ENCODE measurements around the gene SLC48A1. TPM values are rescaled to one million over a fixed set of nuclear protein-coding genes. Genes with fewer than 3 reads are reported as not detected.

SLC48A1 gene
- total RNA-seq = 10 to 100 TPM; 35.7 to 51.3 TPM
- 10 to 100 TPM; 19.7 to 33.6 TPM for polyA plus RNA-seq
- long read RNA-seq, donor 1, transcript SLC48A1-201 (3 exons, 3,010 nt) = major isoform, 208 of 256 reads
- long read RNA-seq, donor 1, partial matches to known transcripts = 4 of 256 reads
- long read RNA-seq, donor 1, other reads (novel, unspliced or antisense) = 44 of 256 reads
- long read RNA-seq, donor 2, transcript SLC48A1-201 (3 exons, 3,010 nt) = major isoform, 37 of 50 reads
- long read RNA-seq, donor 2, partial matches to known transcripts = 3 of 50 reads
- long read RNA-seq, donor 2, other reads (novel, unspliced or antisense) = 10 of 50 reads

- 0% methylated on average over 60 to 106 of the region's 106 CpGs for WGBS, 2 donors
- ATAC-seq (ENCODE audit: low FRiP score) (peak; percentile 83), DNase-seq (peak; percentile 82 to 93)
- peak within 1 kb of the TSS; percentile 53 to 69 for H3K4me3 ChIP-seq (ENCODE audit: low read length in 2 of 2)
- peaks cover 0 to 4% of the 10 kb centered on the region in 2 donors for H3K4me1 ChIP-seq (ENCODE audit: control insufficient read depth in 1 of 2, insufficient read depth in 2 of 2, low read length in 2 of 2)
- intact Hi-C loops (cut with DNase I) = no loop called here
- no peaks in the 10 kb centered on the region for H3K27me3 ChIP-seq (ENCODE audit: control insufficient read depth in 1 of 2, insufficient read depth in 2 of 2, low read length in 1 of 2)
- H3K27ac ChIP-seq (ENCODE audit: low read depth in 1 of 2, low read length in 2 of 2) = no peak within 1 kb of the TSS
- no peaks in the 10 kb centered on the region for H3K9me3 ChIP-seq (ENCODE audit: control insufficient read depth, low read length)
- no peaks in the 10 kb centered on the region for H3K36me3 ChIP-seq (ENCODE audit: control insufficient read depth in 1 of 2, insufficient read depth in 2 of 2, low read length in 1 of 2)
Observed at GRCh38 chr12:47773062-47773857, at the start of gene SLC48A1. Gene SLC48A1 (plus strand): TSS chr12:47773238. CDS start chr12:47773305, 67 bp downstream.

- Histone ChIP-seq H3K27me3 (ENCODE audit: control insufficient read depth in 1 of 2, insufficient read depth in 2 of 2, low read length in 1 of 2) (no peaks in the 10 kb centered on the region), H3K27ac (ENCODE audit: low read depth in 1 of 2, low read length in 2 of 2) (no peak within 1 kb of the TSS), H3K4me1 (ENCODE audit: control insufficient read depth in 1 of 2, insufficient read depth in 2 of 2, low read length in 2 of 2) (no peaks in the 10 kb centered on the region), H3K4me3 (ENCODE audit: low read length in 2 of 2) (no peak within 1 kb of the TSS), H3K36me3 (ENCODE audit: control insufficient read depth in 1 of 2, insufficient read depth in 2 of 2, low read length in 1 of 2) (no peaks in the 10 kb centered on the region), H3K9me3 (ENCODE audit: control insufficient read depth, low read length) (no peaks in the 10 kb centered on the region)
- ATAC-seq (ENCODE audit: low FRiP score) (no peak), DNase-seq (no peak)
- 78 to 90% methylated on average over 8 of the region's 8 CpGs for WGBS, 2 donors
- intact Hi-C loops (cut with DNase I) = no loop called here
Observed at GRCh38 chr12:47725091-47725772, 47.8 kb upstream of the SLC48A1 start, which contains the start of gene ENDOU. Gene ENDOU (minus strand): TSS chr12:47725490. CDS start chr12:47725413, 77 bp downstream.

DNA sequence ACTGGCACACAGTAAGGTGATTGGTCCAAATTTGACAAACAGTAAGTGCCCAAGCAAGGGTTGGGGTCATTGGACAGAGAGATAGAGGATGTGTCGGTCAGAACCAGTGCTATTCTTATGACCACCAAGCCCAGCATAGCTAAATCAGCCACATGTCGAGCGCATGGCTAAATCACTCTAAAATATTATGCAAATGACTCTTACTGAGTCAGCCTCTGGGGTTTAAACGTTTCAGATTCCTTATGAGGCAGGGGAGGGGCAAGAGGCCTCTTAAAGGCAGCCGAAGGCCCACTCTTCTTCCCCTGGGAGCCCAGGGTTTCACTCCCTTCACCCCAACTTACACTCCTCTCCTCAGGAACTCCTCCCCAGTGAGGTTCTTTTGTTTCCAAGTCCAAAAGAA is 47.1 kb upstream of the SLC48A1 start:
- Histone ChIP-seq H3K27ac (ENCODE audit: low read depth in 1 of 2, low read length in 2 of 2) (no peak overlapping the region), H3K27me3 (ENCODE audit: control insufficient read depth in 1 of 2, insufficient read depth in 2 of 2, low read length in 1 of 2) (no peaks in the 10 kb centered on the region), H3K4me3 (ENCODE audit: low read length in 2 of 2) (no peak overlapping the region), H3K9me3 (ENCODE audit: control insufficient read depth, low read length) (no peaks in the 10 kb centered on the region), H3K36me3 (ENCODE audit: control insufficient read depth in 1 of 2, insufficient read depth in 2 of 2, low read length in 1 of 2) (no peaks in the 10 kb centered on the region), H3K4me1 (ENCODE audit: control insufficient read depth in 1 of 2, insufficient read depth in 2 of 2, low read length in 2 of 2) (no peaks in the 10 kb centered on the region)
- WGBS, 2 donors = 58 to 63% methylated on average over 5 of the region's 5 CpGs
- no peak for DNase-seq
- ATAC-seq (ENCODE audit: low FRiP score) = no peak
- intact Hi-C loops (cut with DNase I) = no loop called here

GRCh38 chr12:47729233-47729632 is 43.8 kb upstream of the SLC48A1 start:
- Histone ChIP-seq H3K27me3 (ENCODE audit: control insufficient read depth in 1 of 2, insufficient read depth in 2 of 2, low read length in 1 of 2) (no peaks in the 10 kb centered on the region), H3K27ac (ENCODE audit: low read depth in 1 of 2, low read length in 2 of 2) (no peak overlapping the region), H3K4me3 (ENCODE audit: low read length in 2 of 2) (no peak overlapping the region), H3K9me3 (ENCODE audit: control insufficient read depth, low read length) (no peaks in the 10 kb centered on the region), H3K36me3 (ENCODE audit: control insufficient read depth in 1 of 2, insufficient read depth in 2 of 2, low read length in 1 of 2) (no peaks in the 10 kb centered on the region), H3K4me1 (ENCODE audit: control insufficient read depth in 1 of 2, insufficient read depth in 2 of 2, low read length in 2 of 2) (no peaks in the 10 kb centered on the region)
- ATAC-seq (ENCODE audit: low FRiP score) (no peak), DNase-seq (peak in 1 of 2 donors; percentile 55)
- 68 to 75% methylated on average over 3 of the region's 3 CpGs for WGBS, 2 donors
- intact Hi-C loops (cut with DNase I) = no loop called here

GRCh38 chr12:47730341-47730744 is 42.7 kb upstream of the SLC48A1 start:
- no peak for ATAC-seq (ENCODE audit: low FRiP score)
- H3K4me3 ChIP-seq (ENCODE audit: low read length in 2 of 2) = no peak overlapping the region
- no peaks in the 10 kb centered on the region for H3K36me3 ChIP-seq (ENCODE audit: control insufficient read depth in 1 of 2, insufficient read depth in 2 of 2, low read length in 1 of 2)
- 72 to 77% methylated on average over 8 of the region's 8 CpGs for WGBS, 2 donors
- no peak overlapping the region for H3K27ac ChIP-seq (ENCODE audit: low read depth in 1 of 2, low read length in 2 of 2)
- no peaks in the 10 kb centered on the region for H3K9me3 ChIP-seq (ENCODE audit: control insufficient read depth, low read length)
- no peaks in the 10 kb centered on the region for H3K4me1 ChIP-seq (ENCODE audit: control insufficient read depth in 1 of 2, insufficient read depth in 2 of 2, low read length in 2 of 2)
- peak in 1 of 2 donors; percentile 26 for DNase-seq
- intact Hi-C loops (cut with DNase I) = no loop called here
- H3K27me3 ChIP-seq (ENCODE audit: control insufficient read depth in 1 of 2, insufficient read depth in 2 of 2, low read length in 1 of 2) = no peaks in the 10 kb centered on the region

DNA sequence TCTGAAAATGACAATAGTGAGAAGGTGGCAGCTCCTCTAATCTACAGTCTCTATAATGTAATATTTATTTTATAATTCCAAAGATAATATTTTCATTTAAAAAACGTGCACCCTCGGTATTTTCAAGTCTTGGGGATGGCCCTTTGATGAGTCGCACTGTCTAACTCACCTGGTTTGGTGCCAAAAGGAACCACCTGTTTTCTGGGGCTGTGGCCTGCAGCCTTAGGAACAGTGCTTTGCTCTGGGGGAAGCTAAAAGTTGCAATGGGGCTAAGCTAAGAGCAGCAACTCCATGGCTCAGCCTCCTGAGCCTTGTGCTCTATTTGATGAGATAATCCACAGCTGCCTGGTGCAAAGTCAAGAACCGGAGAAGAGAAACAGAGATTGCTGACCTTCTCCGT is 41.3 kb upstream of the SLC48A1 start:
- Histone ChIP-seq H3K9me3 (ENCODE audit: control insufficient read depth, low read length) (no peaks in the 10 kb centered on the region), H3K4me1 (ENCODE audit: control insufficient read depth in 1 of 2, insufficient read depth in 2 of 2, low read length in 2 of 2) (peaks cover 0 to 1% of the 10 kb centered on the region in 2 donors), H3K36me3 (ENCODE audit: control insufficient read depth in 1 of 2, insufficient read depth in 2 of 2, low read length in 1 of 2) (no peaks in the 10 kb centered on the region), H3K4me3 (ENCODE audit: low read length in 2 of 2) (no peak overlapping the region), H3K27me3 (ENCODE audit: control insufficient read depth in 1 of 2, insufficient read depth in 2 of 2, low read length in 1 of 2) (no peaks in the 10 kb centered on the region), H3K27ac (ENCODE audit: low read depth in 1 of 2, low read length in 2 of 2) (no peak overlapping the region)
- intact Hi-C loops (cut with DNase I) = no loop called here
- 72 to 78% methylated on average over 5 of the region's 5 CpGs for WGBS, 2 donors
- ATAC-seq (ENCODE audit: low FRiP score) (no peak), DNase-seq (no peak)

DNA sequence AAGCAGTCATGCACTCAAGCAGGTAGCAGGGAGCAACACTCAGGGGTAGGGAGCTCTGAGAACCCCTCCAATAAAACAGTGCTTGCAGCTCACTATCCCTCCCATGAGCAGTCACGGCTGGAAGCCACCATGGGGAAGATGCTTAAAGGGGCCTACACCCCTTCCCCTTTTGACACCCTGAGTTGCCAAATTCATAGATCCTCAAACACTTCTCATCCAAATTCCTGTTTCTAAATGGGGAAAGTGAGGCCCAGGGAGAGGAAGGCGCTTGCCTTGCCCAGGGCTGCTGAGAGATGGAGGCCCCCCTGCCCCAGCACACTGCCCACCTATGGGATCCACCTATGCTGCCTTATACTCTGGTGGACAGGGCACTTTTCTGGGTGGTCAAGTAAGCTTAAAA is 40.5 kb upstream of the SLC48A1 start:
- intact Hi-C loops (cut with DNase I) = no loop called here
- H3K4me3 ChIP-seq (ENCODE audit: low read length in 2 of 2) = no peak overlapping the region
- H3K27me3 ChIP-seq (ENCODE audit: control insufficient read depth in 1 of 2, insufficient read depth in 2 of 2, low read length in 1 of 2) = no peaks in the 10 kb centered on the region
- 88 to 97% methylated on average over 2 of the region's 2 CpGs for WGBS, 2 donors
- no peak for ATAC-seq (ENCODE audit: low FRiP score)
- H3K27ac ChIP-seq (ENCODE audit: low read depth in 1 of 2, low read length in 2 of 2) = no peak overlapping the region
- peaks cover 0 to 1% of the 10 kb centered on the region in 2 donors for H3K4me1 ChIP-seq (ENCODE audit: control insufficient read depth in 1 of 2, insufficient read depth in 2 of 2, low read length in 2 of 2)
- no peaks in the 10 kb centered on the region for H3K36me3 ChIP-seq (ENCODE audit: control insufficient read depth in 1 of 2, insufficient read depth in 2 of 2, low read length in 1 of 2)
- no peak for DNase-seq
- no peaks in the 10 kb centered on the region for H3K9me3 ChIP-seq (ENCODE audit: control insufficient read depth, low read length)

DNA sequence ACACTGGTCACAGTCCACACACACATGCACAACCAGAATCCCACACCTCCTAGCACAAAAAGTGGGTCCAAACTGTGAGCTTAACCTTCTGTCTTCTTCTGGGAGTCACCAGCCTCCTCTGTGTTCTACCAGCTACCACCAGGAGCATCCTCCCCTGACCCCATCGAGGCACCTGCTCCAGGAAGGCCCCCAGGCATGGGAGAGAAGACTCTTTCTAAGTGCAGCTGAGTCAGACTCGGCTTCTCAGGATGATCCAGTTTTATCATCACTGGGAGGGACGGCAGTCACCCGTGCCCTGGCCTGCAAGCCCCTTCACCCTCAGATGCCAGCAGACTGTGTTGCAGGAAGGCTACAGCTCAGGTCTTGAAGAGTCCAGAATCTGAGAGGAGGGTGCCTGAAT is 39.9 kb upstream of the SLC48A1 start:
- Histone ChIP-seq H3K27me3 (ENCODE audit: control insufficient read depth in 1 of 2, insufficient read depth in 2 of 2, low read length in 1 of 2) (no peaks in the 10 kb centered on the region), H3K36me3 (ENCODE audit: control insufficient read depth in 1 of 2, insufficient read depth in 2 of 2, low read length in 1 of 2) (no peaks in the 10 kb centered on the region), H3K4me1 (ENCODE audit: control insufficient read depth in 1 of 2, insufficient read depth in 2 of 2, low read length in 2 of 2) (peaks cover 0 to 1% of the 10 kb centered on the region in 2 donors), H3K4me3 (ENCODE audit: low read length in 2 of 2) (no peak overlapping the region), H3K27ac (ENCODE audit: low read depth in 1 of 2, low read length in 2 of 2) (no peak overlapping the region), H3K9me3 (ENCODE audit: control insufficient read depth, low read length) (no peaks in the 10 kb centered on the region)
- intact Hi-C loops (cut with DNase I) = no loop called here
- WGBS, 2 donors = 89 to 93% methylated on average over 4 of the region's 4 CpGs
- no peak for ATAC-seq (ENCODE audit: low FRiP score)
- DNase-seq = no peak
